ENCODE data around the gene NLRP8.

NLRP8 gene

DNA sequence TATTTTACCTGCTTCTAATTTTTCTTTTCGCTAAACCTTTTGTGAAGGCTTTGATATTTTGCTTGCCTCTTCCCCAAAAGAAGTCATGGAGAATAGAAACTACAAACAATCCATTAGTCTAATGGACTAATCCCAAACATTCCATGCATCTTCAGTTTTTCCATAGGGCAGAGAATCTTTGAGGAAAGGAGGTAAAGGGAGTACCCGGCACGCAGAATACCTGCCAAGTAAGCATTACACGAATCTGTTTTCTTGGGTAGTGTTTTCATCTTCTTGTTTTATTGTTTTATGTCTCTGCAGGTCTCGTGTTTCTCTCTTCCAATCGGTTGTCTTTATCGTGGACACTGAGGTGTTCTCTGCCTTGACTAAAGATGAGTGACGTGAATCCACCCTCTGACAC is at the start of gene NLRP8:
Gene NLRP8 (plus strand): TSS at position 301 of the 400 bp plus-strand sequence.
- Histone ChIP-seq H3K79me2 (ENCODE audit: low read length) (no peaks in the 10 kb centered on the region), H3K9ac (ENCODE audit: low read length) (no peak within 1 kb of the TSS), H3K27me3 (ENCODE audit: low read depth, low read length) (no peaks in the 10 kb centered on the region), H3K9me3 (ENCODE audit: insufficient read depth, low read length) (no peaks in the 10 kb centered on the region), H3K4me1 (ENCODE audit: low read length) (peaks cover 11% of the 10 kb centered on the region), H3K4me2 (ENCODE audit: low read length) (no peak within 1 kb of the TSS), H3K4me3 (ENCODE audit: low read length) (no peak within 1 kb of the TSS), H2AFZ (ENCODE audit: low read depth, low read length) (no peak within 1 kb of the TSS), H3K27ac (ENCODE audit: low read length) (no peak within 1 kb of the TSS), H3K36me3 (replicated peaks; ENCODE audit: low read depth, low read length) (no peaks in the 10 kb centered on the region), H4K20me1 (ENCODE audit: insufficient read depth, low read length) (no peaks in the 10 kb centered on the region)
- TF ChIP-seq EZH2phosphoT487 (IDR thresholded peaks at IDR 0.05; ENCODE audit: low read depth), result no peak
- TF ChIP-seq, protein P1, sequence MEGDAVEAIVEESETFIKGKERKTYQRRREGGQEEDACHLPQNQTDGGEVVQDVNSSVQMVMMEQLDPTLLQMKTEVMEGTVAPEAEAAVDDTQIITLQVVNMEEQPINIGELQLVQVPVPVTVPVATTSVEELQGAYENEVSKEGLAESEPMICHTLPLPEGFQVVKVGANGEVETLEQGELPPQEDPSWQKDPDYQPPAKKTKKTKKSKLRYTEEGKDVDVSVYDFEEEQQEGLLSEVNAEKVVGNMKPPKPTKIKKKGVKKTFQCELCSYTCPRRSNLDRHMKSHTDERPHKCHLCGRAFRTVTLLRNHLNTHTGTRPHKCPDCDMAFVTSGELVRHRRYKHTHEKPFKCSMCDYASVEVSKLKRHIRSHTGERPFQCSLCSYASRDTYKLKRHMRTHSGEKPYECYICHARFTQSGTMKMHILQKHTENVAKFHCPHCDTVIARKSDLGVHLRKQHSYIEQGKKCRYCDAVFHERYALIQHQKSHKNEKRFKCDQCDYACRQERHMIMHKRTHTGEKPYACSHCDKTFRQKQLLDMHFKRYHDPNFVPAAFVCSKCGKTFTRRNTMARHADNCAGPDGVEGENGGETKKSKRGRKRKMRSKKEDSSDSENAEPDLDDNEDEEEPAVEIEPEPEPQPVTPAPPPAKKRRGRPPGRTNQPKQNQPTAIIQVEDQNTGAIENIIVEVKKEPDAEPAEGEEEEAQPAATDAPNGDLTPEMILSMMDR (IDR thresholded peaks at IDR 0.05; ENCODE audit: low read depth, low read length), result no peak

DNA sequence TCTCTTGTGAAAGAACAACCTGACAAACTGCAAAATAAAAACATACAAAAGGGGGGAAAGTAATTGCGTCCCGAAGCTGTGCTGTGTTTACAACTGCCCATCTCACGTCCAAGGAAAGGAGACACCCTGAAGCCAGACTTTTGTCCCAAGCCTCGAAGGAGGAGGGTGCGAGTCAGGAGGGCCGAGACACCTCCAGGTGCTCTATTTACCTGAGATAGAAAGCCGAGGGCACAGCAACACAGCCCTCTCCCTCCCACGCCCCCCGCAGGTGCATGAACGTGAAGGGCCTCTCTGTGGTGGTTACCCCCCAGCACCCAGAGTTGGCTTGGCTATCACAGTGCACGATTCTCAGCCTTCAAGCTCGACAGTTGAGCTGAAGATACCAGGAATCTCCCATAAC is 48.7 kb upstream of the NLRP8 start:
- no peak overlapping the region for H2AFZ ChIP-seq (ENCODE audit: low read depth, low read length)
- no peaks in the 10 kb centered on the region for H3K4me1 ChIP-seq (ENCODE audit: low read length)
- no peaks in the 10 kb centered on the region for H3K36me3 ChIP-seq (replicated peaks; ENCODE audit: low read depth, low read length)
- no peak overlapping the region for H3K4me2 ChIP-seq (ENCODE audit: low read length)
- no peaks in the 10 kb centered on the region; the same call in 1 of the 2 replicates for H3K27me3 ChIP-seq (ENCODE audit: low read depth, low read length)
- TF ChIP-seq, protein P1 (IDR thresholded peaks at IDR 0.05; ENCODE audit: low read depth, low read length), result no peak
- TF ChIP-seq EZH2phosphoT487 (IDR thresholded peaks at IDR 0.05; ENCODE audit: low read depth), result no peak
- H3K4me3 ChIP-seq (ENCODE audit: low read length), result no peak overlapping the region
- no peak overlapping the region for H3K27ac ChIP-seq (ENCODE audit: low read length)
- no peaks in the 10 kb centered on the region for H3K79me2 ChIP-seq (ENCODE audit: low read length)
- H3K9ac ChIP-seq (ENCODE audit: low read length), result no peak overlapping the region
- H3K9me3 ChIP-seq (ENCODE audit: insufficient read depth, low read length), result no peaks in the 10 kb centered on the region
- no peaks in the 10 kb centered on the region for H4K20me1 ChIP-seq (ENCODE audit: insufficient read depth, low read length)

DNA sequence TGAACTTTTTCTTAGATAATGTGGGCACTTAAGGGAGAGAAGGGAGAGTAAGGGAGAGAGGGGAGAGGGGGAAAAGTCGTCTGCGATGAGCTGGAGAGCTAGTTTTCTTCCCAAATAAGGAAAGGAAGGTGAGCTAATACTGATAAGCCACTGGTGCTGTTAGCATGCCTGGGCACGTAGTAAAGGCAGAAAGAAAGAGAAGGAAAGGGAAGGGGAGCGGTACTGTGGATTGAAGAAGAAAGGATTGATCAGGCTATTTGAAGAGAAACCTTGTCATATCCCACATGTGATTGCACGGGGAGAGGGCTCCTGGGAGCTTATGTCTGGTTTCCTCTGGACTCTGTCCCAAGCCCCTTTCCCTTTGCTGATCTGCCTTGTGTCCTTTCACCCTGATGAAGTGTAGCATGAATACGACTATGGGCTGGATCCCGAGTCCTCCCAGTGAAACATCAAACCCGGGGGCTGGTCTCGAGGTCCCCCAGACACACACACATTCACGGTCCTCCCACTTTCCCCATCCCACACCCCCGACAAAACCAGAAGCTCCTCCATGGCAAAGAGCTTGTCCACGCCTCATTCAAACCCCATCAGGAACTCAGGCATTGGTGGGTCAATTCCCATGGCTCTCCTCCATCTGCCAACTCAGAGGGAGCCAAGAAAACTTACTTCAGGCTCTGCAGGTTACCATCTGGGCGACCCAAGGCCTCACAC is 46.1 kb upstream of the NLRP8 start:
- no peaks in the 10 kb centered on the region for H3K4me1 ChIP-seq (ENCODE audit: low read length)
- H3K4me3 ChIP-seq (ENCODE audit: low read length), result no peak overlapping the region
- H3K4me2 ChIP-seq (ENCODE audit: low read length), result no peak overlapping the region
- no peak overlapping the region for H3K9ac ChIP-seq (ENCODE audit: low read length)
- H3K9me3 ChIP-seq (ENCODE audit: insufficient read depth, low read length), result no peaks in the 10 kb centered on the region
- H3K27ac ChIP-seq (ENCODE audit: low read length), result no peak overlapping the region
- TF ChIP-seq, protein P1 (IDR thresholded peaks at IDR 0.05; ENCODE audit: low read depth, low read length), result no peak
- no peak for TF ChIP-seq EZH2phosphoT487 (IDR thresholded peaks at IDR 0.05; ENCODE audit: low read depth)
- no peaks in the 10 kb centered on the region for H3K79me2 ChIP-seq (ENCODE audit: low read length)
- no peaks in the 10 kb centered on the region for H4K20me1 ChIP-seq (ENCODE audit: insufficient read depth, low read length)
- no peaks in the 10 kb centered on the region for H3K36me3 ChIP-seq (replicated peaks; ENCODE audit: low read depth, low read length)
- H3K27me3 ChIP-seq (ENCODE audit: low read depth, low read length), result no peaks in the 10 kb centered on the region; the same call in 1 of the 2 replicates
- H2AFZ ChIP-seq (ENCODE audit: low read depth, low read length), result no peak overlapping the region

DNA sequence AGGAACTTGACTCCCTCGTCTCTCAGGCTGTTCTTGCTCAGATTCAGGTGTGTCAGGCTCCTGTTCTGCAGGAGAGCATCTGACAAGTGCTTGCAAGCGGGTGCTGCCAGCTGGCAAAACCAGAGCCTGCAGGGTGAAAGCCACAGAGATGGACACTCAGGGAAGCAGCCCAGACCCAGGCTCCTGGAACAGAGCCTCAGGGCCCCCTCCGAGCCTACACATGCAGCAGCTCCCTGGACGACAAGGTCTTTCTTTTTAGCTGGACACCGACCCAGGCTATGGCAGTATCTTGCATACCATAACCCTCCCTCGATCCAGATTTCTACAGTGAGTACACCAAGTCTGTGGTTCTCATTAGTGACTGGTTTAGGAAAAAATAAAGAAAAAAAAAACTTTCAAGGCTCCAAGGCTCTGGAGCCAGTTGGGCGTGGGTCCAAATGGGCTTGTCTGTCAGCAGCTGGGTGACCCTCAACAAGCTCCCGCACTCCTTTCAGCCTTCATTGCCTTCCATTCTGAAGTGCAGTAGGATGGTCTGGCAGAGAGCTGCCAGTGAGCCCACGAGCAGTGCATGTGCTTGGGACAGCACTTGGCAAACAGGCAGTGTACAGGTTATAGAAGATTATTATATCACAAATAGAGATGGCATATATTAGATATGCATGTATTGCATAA is 45.4 kb upstream of the NLRP8 start:
- no peaks in the 10 kb centered on the region; the same call in 1 of the 2 replicates for H3K27me3 ChIP-seq (ENCODE audit: low read depth, low read length)
- H3K4me2 ChIP-seq (ENCODE audit: low read length), result no peak overlapping the region
- TF ChIP-seq, protein P1 (IDR thresholded peaks at IDR 0.05; ENCODE audit: low read depth, low read length), result no peak
- no peak for TF ChIP-seq EZH2phosphoT487 (IDR thresholded peaks at IDR 0.05; ENCODE audit: low read depth)
- no peaks in the 10 kb centered on the region for H4K20me1 ChIP-seq (ENCODE audit: insufficient read depth, low read length)
- H3K4me1 ChIP-seq (ENCODE audit: low read length), result no peaks in the 10 kb centered on the region
- H3K4me3 ChIP-seq (ENCODE audit: low read length), result no peak overlapping the region
- no peaks in the 10 kb centered on the region for H3K9me3 ChIP-seq (ENCODE audit: insufficient read depth, low read length)
- H2AFZ ChIP-seq (ENCODE audit: low read depth, low read length), result no peak overlapping the region
- H3K9ac ChIP-seq (ENCODE audit: low read length), result no peak overlapping the region
- no peak overlapping the region for H3K27ac ChIP-seq (ENCODE audit: low read length)
- H3K79me2 ChIP-seq (ENCODE audit: low read length), result no peaks in the 10 kb centered on the region
- H3K36me3 ChIP-seq (replicated peaks; ENCODE audit: low read depth, low read length), result no peaks in the 10 kb centered on the region
